Ishikawa (cell line): ENCODE measurements around the gene SATB1.

Experiments used
- CEBPB ChIP-seq: IDR thresholded peaks from 2 replicates; pipeline ENCODE4 v1.6.1; 2012
- CREB1 ChIP-seq: IDR thresholded peaks from 2 replicates; pipeline ENCODE4 v1.6.1; 2012; ENCODE audit warnings: low read depth
- EGR1 ChIP-seq: IDR thresholded peaks from 2 replicates; pipeline ENCODE4 v1.6.1; 2012
- EP300 ChIP-seq: IDR thresholded peaks from 2 replicates; pipeline ENCODE4 v1.6.1; 2012; ENCODE audit warnings: borderline replicate concordance
- FOXM1 ChIP-seq: IDR thresholded peaks from 2 replicates; pipeline ENCODE4 v1.6.1; 2012; ENCODE audit warnings: low read depth, borderline replicate concordance
- NFIC ChIP-seq: IDR thresholded peaks from 2 replicates; pipeline ENCODE4 v1.6.1; 2012
- RAD21 ChIP-seq: IDR thresholded peaks from 2 replicates; pipeline ENCODE4 v1.6.1; 2012; ENCODE audit warnings: low read depth
- REST ChIP-seq: IDR thresholded peaks from 2 replicates; pipeline ENCODE4 v1.6.1; 2012; ENCODE audit warnings: low read depth, mild to moderate bottlenecking
- TAF1 ChIP-seq: IDR thresholded peaks from 2 replicates; pipeline ENCODE4 v1.6.1; 2012; ENCODE audit warnings: low read depth, mild to moderate bottlenecking
- TCF12 ChIP-seq: IDR thresholded peaks from 2 replicates; pipeline ENCODE4 v1.6.1; 2012; ENCODE audit warnings: low read depth
- TEAD4 ChIP-seq: IDR thresholded peaks from 2 replicates; pipeline ENCODE4 v1.6.1; 2012
- YY1 ChIP-seq: IDR thresholded peaks from 2 replicates; pipeline ENCODE4 v1.6.1; 2012; ENCODE audit warnings: low read depth
- ZBTB7A ChIP-seq: IDR thresholded peaks from 2 replicates; pipeline ENCODE4 v1.6.1; 2012; ENCODE audit warnings: low read depth
- TF ChIP-seq, protein P1 (sequence below): IDR thresholded peaks from 2 replicates; pipeline ENCODE4 v1.6.1; 2012
- TF ChIP-seq, protein P2 (sequence below): IDR thresholded peaks from 2 replicates; pipeline ENCODE4 v1.6.1; 2012

The SATB1 gene

DNA sequence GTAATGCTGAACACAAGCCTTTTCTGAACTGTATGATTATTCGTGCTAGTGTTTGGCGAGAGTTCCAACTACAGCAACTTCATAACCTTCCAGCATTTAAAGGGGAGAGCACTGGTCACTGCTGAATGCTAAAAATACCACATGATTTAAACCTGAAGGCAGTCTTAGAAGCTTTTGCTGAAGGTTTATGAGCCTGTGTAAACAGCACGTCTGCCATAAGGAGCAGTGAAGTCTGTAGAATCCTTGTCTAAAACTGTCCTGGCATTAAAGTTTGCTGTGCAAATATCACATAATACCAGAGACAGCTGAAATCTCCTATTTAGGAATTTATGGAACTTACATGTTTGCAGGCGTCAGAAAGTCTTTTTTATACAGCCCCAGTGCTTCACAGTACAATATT lies 5.9 kb downstream of the SATB1 start:
- TF ChIP-seq, protein P1, sequence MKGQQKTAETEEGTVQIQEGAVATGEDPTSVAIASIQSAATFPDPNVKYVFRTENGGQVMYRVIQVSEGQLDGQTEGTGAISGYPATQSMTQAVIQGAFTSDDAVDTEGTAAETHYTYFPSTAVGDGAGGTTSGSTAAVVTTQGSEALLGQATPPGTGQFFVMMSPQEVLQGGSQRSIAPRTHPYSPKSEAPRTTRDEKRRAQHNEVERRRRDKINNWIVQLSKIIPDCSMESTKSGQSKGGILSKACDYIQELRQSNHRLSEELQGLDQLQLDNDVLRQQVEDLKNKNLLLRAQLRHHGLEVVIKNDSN: no peak

GRCh38 chr3:18417904-18418572 lies 7.1 kb downstream of the SATB1 start:
- TF ChIP-seq ZBTB7A (no peak), TCF12 (no peak), CEBPB (no peak), YY1 (no peak), FOXM1 (no peak), REST (no peak), RAD21 (no peak), CREB1 (no peak), TEAD4 (no peak), EP300 (no peak), TAF1 (no peak), NFIC (no peak), EGR1 (no peak)
- TF ChIP-seq, protein P1: no peak
- TF ChIP-seq, protein P2, sequence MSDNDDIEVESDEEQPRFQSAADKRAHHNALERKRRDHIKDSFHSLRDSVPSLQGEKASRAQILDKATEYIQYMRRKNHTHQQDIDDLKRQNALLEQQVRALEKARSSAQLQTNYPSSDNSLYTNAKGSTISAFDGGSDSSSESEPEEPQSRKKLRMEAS: no peak

DNA sequence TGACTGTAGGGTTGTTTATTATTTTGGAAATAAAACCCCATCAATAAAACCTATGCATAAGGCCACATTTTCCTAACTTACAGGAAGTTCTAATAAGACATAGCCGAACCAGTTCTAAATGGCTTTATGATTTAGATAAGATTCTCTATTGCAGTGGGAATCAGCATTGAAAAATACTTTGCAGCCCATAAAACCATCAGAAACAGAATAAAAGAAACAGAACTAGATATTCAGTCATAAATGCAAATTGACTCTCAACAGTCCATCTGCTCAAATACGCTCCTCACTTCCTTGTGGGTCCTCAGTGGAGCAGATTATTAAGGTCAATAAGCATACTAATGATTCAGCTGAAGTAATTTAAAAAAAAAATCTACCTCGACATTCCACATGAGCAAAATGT lies 8.8 kb downstream of the SATB1 start:
- no peak for TF ChIP-seq NFIC
- no peak for TF ChIP-seq FOXM1
- no peak for TF ChIP-seq EP300
- no peak for TF ChIP-seq EGR1

- TF ChIP-seq CEBPB: no peak
- no peak for TF ChIP-seq EP300
- TF ChIP-seq, protein P2: no peak
- no peak for TF ChIP-seq ZBTB7A
- TF ChIP-seq TAF1: no peak
- no peak for TF ChIP-seq YY1
- no peak for TF ChIP-seq CREB1
- TF ChIP-seq RAD21: no peak
- no peak for TF ChIP-seq NFIC
- no peak for TF ChIP-seq TCF12
- no peak for TF ChIP-seq TEAD4
- TF ChIP-seq, protein P1: no peak
Measured at GRCh38 chr3:18415839-18416238, 9.3 kb downstream of the SATB1 start.

- TF ChIP-seq RAD21 (no peak), NFIC (no peak), TCF12 (no peak), CEBPB (no peak), FOXM1 (no peak), TAF1 (no peak), CREB1 (no peak)
- TF ChIP-seq, protein P2: no peak
- TF ChIP-seq, protein P1: no peak
Measured at GRCh38 chr3:18415167-18415566, 10.0 kb downstream of the SATB1 start.

GRCh38 chr3:18412684-18413083 lies 12.5 kb downstream of the SATB1 start:
- TF ChIP-seq RAD21 (no peak), YY1 (no peak), EP300 (no peak), CREB1 (no peak), REST (no peak), FOXM1 (no peak), TEAD4 (no peak), EGR1 (no peak)
